ENCODE results near the gene ARHGAP15. TPM values are rescaled to one million over a fixed set of nuclear protein-coding genes. Genes with fewer than 3 reads are reported as not detected.

The ARHGAP15 gene
- total and polyA plus RNA-seq, 2 donors (not counting 1 experiment from before 2014, with no cell fraction given), result 0.07 TPM; not detected in 1

DNA sequence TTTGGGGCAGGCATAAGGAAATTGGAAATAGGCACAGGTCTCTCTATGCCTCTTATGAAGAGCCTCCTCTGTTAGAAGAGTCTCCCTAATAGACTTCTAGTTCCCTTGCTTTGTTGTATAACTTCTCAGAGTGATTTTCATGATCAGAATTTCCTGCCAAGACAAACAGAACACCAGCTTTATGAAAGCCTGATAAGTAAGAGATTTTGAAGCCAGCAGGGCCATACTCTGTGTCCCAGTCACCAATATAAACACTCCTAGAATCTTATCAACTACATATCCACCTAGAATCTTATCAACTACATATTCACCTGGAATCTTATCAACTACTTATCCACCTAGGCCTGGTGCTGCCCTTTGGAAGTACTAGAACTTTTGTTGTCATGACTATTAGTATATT is 579.5 kb downstream of the ARHGAP15 start:
- no peak for DNase-seq (ENCODE audit: low read depth in 2 of 2)
- H3K9ac ChIP-seq (ENCODE audit: insufficient read depth, low read length), result no peak overlapping the region
- H3K79me2 ChIP-seq (ENCODE audit: control insufficient read depth, insufficient read depth, low read length), result no peaks in the 10 kb centered on the region
- H3K36me3 ChIP-seq (ENCODE audit: control insufficient read depth, insufficient read depth, low read length), result no peaks in the 10 kb centered on the region
- H3K4me3 ChIP-seq (replicated peaks in 1 of 4; ENCODE audit: control extremely low read depth in 1 of 4, insufficient read depth in 1 of 4, low read depth in 3 of 4, low read length in 4 of 4), result no peak overlapping the region
- TF ChIP-seq CTCF (conservative IDR thresholded peaks at IDR 0.05 in 1 of 2, IDR thresholded peaks at IDR 0.05 in 1 of 2; ENCODE audit: low read depth in 1 of 2, low read length in 2 of 2) (no peak), EZH2 (IDR thresholded peaks at IDR 0.05; ENCODE audit: low read length, missing control alignments) (no peak)
- H3K27me3 ChIP-seq (ENCODE audit: control insufficient read depth, insufficient read depth, low read length), result no peaks in the 10 kb centered on the region
- no peak overlapping the region for H3K4me2 ChIP-seq (ENCODE audit: extremely low read depth, insufficient read depth, low read length)
- no peak overlapping the region for H2AFZ ChIP-seq (ENCODE audit: low read length)
- H3K27ac ChIP-seq (ENCODE audit: insufficient read depth, low read length), result no peak overlapping the region
- no peaks in the 10 kb centered on the region for H3K4me1 ChIP-seq (ENCODE audit: control insufficient read depth, extremely low read depth, insufficient read depth, low read length)
- no peaks in the 10 kb centered on the region for H4K20me1 ChIP-seq (ENCODE audit: control insufficient read depth, extremely low read depth, insufficient read depth, low read length)
- no peaks in the 10 kb centered on the region for H3K9me3 ChIP-seq (ENCODE audit: control insufficient read depth, insufficient read depth, low read depth, low read length)

DNA sequence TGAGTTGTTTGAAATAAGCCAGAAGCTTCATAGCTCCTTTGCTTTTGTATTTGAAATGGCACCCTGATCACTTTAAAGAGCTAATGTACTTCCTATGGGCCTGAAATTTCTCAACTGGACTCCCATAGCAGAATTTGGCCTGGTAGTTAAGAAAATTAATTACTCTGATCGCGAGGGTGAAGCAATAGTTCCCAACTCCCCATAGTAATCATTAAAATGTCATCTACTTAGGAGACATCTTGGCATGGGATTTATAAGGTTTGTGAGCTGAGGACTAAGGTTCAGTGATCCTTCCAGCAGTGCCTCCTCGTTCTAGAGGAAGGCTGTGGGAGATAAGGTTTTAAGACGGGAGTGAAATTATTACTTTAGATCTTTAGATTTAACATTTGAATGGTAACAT is 581.0 kb downstream of the ARHGAP15 start:
- DNase-seq (ENCODE audit: low read depth in 2 of 2), result no peak
- no peaks in the 10 kb centered on the region for H3K27me3 ChIP-seq (ENCODE audit: control insufficient read depth, insufficient read depth, low read length)
- TF ChIP-seq EZH2 (IDR thresholded peaks at IDR 0.05; ENCODE audit: low read length, missing control alignments) (no peak), CTCF (conservative IDR thresholded peaks at IDR 0.05 in 1 of 2, IDR thresholded peaks at IDR 0.05 in 1 of 2; ENCODE audit: low read depth in 1 of 2, low read length in 2 of 2) (no peak)

GRCh38 chr2:143710879-143711278 is 581.7 kb downstream of the ARHGAP15 start:
- Histone ChIP-seq H3K27ac (ENCODE audit: insufficient read depth, low read length) (no peak overlapping the region), H3K4me3 (replicated peaks in 1 of 4; ENCODE audit: control extremely low read depth in 1 of 4, insufficient read depth in 1 of 4, low read depth in 3 of 4, low read length in 4 of 4) (no peak overlapping the region), H3K9me3 (ENCODE audit: control insufficient read depth, insufficient read depth, low read depth, low read length) (no peaks in the 10 kb centered on the region), H3K4me1 (ENCODE audit: control insufficient read depth, extremely low read depth, insufficient read depth, low read length) (no peaks in the 10 kb centered on the region), H2AFZ (ENCODE audit: low read length) (no peak overlapping the region), H3K9ac (ENCODE audit: insufficient read depth, low read length) (no peak overlapping the region), H3K27me3 (ENCODE audit: control insufficient read depth, insufficient read depth, low read length) (no peaks in the 10 kb centered on the region), H3K4me2 (ENCODE audit: extremely low read depth, insufficient read depth, low read length) (no peak overlapping the region), H3K79me2 (ENCODE audit: control insufficient read depth, insufficient read depth, low read length) (no peaks in the 10 kb centered on the region), H3K36me3 (ENCODE audit: control insufficient read depth, insufficient read depth, low read length) (no peaks in the 10 kb centered on the region), H4K20me1 (ENCODE audit: control insufficient read depth, extremely low read depth, insufficient read depth, low read length) (no peaks in the 10 kb centered on the region)
- DNase-seq (ENCODE audit: low read depth in 2 of 2), result no peak
- TF ChIP-seq CTCF (conservative IDR thresholded peaks at IDR 0.05 in 1 of 2, IDR thresholded peaks at IDR 0.05 in 1 of 2; ENCODE audit: low read depth in 1 of 2, low read length in 2 of 2) (no peak), EZH2 (IDR thresholded peaks at IDR 0.05; ENCODE audit: low read length, missing control alignments) (no peak)

More for the DNA sequence above, 581.0 kb downstream of the ARHGAP15 start:
- Histone ChIP-seq H3K4me1 (ENCODE audit: control insufficient read depth, extremely low read depth, insufficient read depth, low read length) (no peaks in the 10 kb centered on the region), H4K20me1 (ENCODE audit: control insufficient read depth, extremely low read depth, insufficient read depth, low read length) (no peaks in the 10 kb centered on the region), H3K9ac (ENCODE audit: insufficient read depth, low read length) (no peak overlapping the region), H2AFZ (ENCODE audit: low read length) (no peak overlapping the region), H3K4me2 (ENCODE audit: extremely low read depth, insufficient read depth, low read length) (no peak overlapping the region), H3K79me2 (ENCODE audit: control insufficient read depth, insufficient read depth, low read length) (no peaks in the 10 kb centered on the region), H3K4me3 (replicated peaks in 1 of 4; ENCODE audit: control extremely low read depth in 1 of 4, insufficient read depth in 1 of 4, low read depth in 3 of 4, low read length in 4 of 4) (no peak overlapping the region), H3K9me3 (ENCODE audit: control insufficient read depth, insufficient read depth, low read depth, low read length) (no peaks in the 10 kb centered on the region), H3K36me3 (ENCODE audit: control insufficient read depth, insufficient read depth, low read length) (no peaks in the 10 kb centered on the region), H3K27ac (ENCODE audit: insufficient read depth, low read length) (no peak overlapping the region)

Measured in fibroblast of lung (primary cell).